SK-N-SH treated with all-trans-retinoic acid at 6 μM for 48 hours (cell line): Measurements from ENCODE around the gene ZNF587.
"Not testable (repeated sequence)": the region's sequence is repeated elsewhere in the genome, so short reads cannot be mapped to it uniquely, and the experiment has no call there.

Experiments
- ESRRG ChIP-seq: fragments of 250-450 bp; sonication (Bioruptor Pico); IDR thresholded peaks from 2 replicates; pipeline ENCODE4 v1.6.1; 2021; ENCODE audit warnings: mild to moderate bottlenecking
- OSR1 ChIP-seq: fragments of 250-450 bp; sonication (Bioruptor Pico); IDR thresholded peaks from 2 replicates; pipeline ENCODE4 v1.8.0; 2022; ENCODE audit warnings: moderate library complexity, mild to moderate bottlenecking, inconsistent platforms
- PATZ1 ChIP-seq: fragments of 250-450 bp; sonication (Bioruptor Pico); IDR thresholded peaks from 2 replicates; pipeline ENCODE4 v1.8.0; 2020; ENCODE audit warnings: mild to moderate bottlenecking, moderate library complexity, borderline replicate concordance
- RARB ChIP-seq: fragments of 250-450 bp; sonication (Bioruptor Pico); IDR thresholded peaks from 2 replicates; pipeline ENCODE4 v1.8.0; 2021; ENCODE audit warnings: mild to moderate bottlenecking, moderate library complexity
- ZC3H10 ChIP-seq: fragments of 250-450 bp; sonication (Bioruptor Pico); IDR thresholded peaks from 2 replicates; pipeline ENCODE4 v1.5.1; 2021; ENCODE audit warnings: mild to moderate bottlenecking, moderate library complexity
- ZFP3 ChIP-seq: fragments of 250-450 bp; sonication (Bioruptor Pico); IDR thresholded peaks from 2 replicates; pipeline ENCODE4 v1.5.0; 2020; ENCODE audit warnings: mild to moderate bottlenecking, moderate library complexity
- ZFP30 ChIP-seq: fragments of 450-650 bp; formaldehyde crosslinking; IDR thresholded peaks from 2 replicates; pipeline ENCODE4 v1.5.0; 2022; ENCODE audit warnings: mild to moderate bottlenecking, moderate library complexity
- TF ChIP-seq, protein P1 (sequence below): fragments of 250-450 bp; sonication (Bioruptor Pico); IDR thresholded peaks from 2 replicates; pipeline ENCODE4 v1.8.0; 2021; ENCODE audit warnings: low read depth, mild to moderate bottlenecking, moderate library complexity, borderline replicate concordance
- TF ChIP-seq, protein P2 (sequence below): fragments of 250-450 bp; sonication (Bioruptor Pico); IDR thresholded peaks from 2 replicates; pipeline ENCODE4 v1.5.1; 2020; ENCODE audit warnings: low read depth, mild to moderate bottlenecking, moderate library complexity
- TF ChIP-seq, protein P3 (sequence below): fragments of 250-450 bp; sonication (Bioruptor Pico); IDR thresholded peaks from 2 replicates; pipeline ENCODE4 v1.5.1; 2021; ENCODE audit warnings: mild to moderate bottlenecking, moderate library complexity

- not testable (repeated sequence) for TF ChIP-seq PATZ1; ZFP3 (CRISPR knock-in tag); RARB; ESRRG (CRISPR knock-in tag); ZFP30 (CRISPR knock-in tag); OSR1; ZC3H10
- TF ChIP-seq, protein P1, sequence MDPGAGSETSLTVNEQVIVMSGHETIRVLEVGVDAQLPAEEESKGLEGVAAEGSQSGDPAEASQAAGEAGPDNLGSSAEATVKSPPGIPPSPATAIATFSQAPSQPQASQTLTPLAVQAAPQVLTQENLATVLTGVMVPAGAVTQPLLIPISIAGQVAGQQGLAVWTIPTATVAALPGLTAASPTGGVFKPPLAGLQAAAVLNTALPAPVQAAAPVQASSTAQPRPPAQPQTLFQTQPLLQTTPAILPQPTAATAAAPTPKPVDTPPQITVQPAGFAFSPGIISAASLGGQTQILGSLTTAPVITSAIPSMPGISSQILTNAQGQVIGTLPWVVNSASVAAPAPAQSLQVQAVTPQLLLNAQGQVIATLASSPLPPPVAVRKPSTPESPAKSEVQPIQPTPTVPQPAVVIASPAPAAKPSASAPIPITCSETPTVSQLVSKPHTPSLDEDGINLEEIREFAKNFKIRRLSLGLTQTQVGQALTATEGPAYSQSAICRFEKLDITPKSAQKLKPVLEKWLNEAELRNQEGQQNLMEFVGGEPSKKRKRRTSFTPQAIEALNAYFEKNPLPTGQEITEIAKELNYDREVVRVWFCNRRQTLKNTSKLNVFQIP (CRISPR knock-in tag), result not testable (repeated sequence)
- TF ChIP-seq, protein P2, sequence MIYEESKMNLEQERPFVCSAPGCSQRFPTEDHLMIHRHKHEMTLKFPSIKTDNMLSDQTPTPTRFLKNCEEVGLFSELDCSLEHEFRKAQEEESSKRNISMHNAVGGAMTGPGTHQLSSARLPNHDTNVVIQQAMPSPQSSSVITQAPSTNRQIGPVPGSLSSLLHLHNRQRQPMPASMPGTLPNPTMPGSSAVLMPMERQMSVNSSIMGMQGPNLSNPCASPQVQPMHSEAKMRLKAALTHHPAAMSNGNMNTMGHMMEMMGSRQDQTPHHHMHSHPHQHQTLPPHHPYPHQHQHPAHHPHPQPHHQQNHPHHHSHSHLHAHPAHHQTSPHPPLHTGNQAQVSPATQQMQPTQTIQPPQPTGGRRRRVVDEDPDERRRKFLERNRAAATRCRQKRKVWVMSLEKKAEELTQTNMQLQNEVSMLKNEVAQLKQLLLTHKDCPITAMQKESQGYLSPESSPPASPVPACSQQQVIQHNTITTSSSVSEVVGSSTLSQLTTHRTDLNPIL, result not testable (repeated sequence)
- TF ChIP-seq, protein P3, sequence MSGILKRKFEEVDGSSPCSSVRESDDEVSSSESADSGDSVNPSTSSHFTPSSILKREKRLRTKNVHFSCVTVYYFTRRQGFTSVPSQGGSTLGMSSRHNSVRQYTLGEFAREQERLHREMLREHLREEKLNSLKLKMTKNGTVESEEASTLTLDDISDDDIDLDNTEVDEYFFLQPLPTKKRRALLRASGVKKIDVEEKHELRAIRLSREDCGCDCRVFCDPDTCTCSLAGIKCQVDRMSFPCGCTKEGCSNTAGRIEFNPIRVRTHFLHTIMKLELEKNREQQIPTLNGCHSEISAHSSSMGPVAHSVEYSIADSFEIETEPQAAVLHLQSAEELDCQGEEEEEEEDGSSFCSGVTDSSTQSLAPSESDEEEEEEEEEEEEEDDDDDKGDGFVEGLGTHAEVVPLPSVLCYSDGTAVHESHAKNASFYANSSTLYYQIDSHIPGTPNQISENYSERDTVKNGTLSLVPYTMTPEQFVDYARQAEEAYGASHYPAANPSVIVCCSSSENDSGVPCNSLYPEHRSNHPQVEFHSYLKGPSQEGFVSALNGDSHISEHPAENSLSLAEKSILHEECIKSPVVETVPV, result not testable (repeated sequence)
Observed at GRCh38 chr19:57838622-57839191, 11.0 kb upstream of the ZNF587 start.
